GM10847 (cell line): ENCODE results near the gene CHRM3.

Experiments used
- POLR2A ChIP-seq: IDR thresholded peaks from 2 replicates; pipeline ENCODE4 v1.6.1; 2011; ENCODE audit not compliant: insufficient read length; ENCODE audit errors: extremely low read depth

Gene CHRM3

DNA sequence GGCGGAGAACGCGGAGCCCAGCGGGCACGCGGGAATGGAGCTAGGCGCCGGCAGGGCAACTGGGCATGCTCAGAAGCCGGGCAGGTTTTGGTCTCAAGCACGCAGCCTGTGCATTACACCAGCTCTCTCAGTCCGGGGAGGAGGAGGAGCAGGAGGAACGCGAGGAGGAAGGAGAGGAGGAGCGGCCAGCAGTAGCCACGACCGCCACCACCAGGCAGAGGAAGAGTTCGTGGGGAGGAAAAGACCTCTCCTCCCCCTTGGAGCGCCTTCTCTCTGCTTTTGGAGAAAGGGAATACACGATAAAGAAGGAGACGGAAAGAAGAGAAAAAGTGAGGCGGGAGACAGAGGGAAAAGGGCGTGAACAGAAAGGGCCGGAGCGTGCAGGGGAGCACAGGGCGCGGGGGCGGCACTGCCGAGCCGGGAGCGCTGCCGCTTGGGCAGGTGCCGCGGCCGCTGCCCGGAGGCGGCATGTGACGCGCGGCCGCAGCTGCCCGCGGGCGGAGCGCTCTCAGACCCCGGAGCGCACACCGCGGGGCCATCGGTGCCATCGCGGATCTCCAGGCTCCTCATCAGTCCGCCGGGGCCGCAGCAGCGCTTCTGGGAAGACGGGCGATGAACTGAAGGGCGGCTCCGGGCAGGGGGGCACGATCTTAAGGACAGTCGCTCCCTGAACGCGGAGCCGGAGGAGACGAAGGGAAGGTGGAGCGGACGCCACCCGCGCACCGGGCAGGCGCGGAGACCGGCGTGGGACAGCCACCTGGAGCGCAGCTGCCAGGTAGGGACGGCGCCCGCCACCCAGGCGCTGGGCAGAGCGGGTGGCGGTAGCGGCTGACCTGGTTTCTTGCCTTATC, at the start of gene CHRM3:
Gene CHRM3 (plus strand): TSS at position 116 of the 851 bp plus-strand sequence. CDS start 520,884 bp downstream, outside the sequence.
- TF ChIP-seq POLR2A: no peak

DNA sequence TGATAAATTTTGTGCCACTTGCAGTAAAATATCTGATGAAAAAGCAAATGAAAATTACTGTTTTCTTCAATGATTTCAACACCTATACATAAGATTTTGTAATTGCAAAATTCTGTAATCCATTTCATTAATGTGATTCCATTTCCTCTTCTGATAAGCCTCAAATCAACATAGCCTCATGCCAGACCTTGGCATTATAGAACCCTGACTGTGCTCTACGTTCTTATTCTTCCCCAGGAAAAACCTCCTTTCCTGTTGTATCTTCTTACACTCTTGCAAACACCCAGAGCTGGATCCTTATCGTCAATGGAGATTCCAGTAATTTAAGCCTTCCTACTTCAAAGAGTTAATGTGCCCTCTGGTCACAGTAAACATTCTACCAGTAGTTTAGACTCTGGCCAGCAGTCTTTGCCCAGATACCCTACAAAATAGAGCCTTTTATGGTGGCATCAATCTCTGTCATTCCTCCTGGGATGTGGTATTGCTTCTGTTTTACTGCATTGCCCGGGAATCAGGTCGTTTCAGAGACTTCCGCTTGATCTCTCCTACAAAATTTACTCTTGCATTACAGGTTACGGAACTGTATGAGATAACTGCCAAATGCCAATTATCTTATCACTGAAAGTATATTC, 48.5 kb upstream of the CHRM3 start:
- TF ChIP-seq POLR2A: no peak

DNA sequence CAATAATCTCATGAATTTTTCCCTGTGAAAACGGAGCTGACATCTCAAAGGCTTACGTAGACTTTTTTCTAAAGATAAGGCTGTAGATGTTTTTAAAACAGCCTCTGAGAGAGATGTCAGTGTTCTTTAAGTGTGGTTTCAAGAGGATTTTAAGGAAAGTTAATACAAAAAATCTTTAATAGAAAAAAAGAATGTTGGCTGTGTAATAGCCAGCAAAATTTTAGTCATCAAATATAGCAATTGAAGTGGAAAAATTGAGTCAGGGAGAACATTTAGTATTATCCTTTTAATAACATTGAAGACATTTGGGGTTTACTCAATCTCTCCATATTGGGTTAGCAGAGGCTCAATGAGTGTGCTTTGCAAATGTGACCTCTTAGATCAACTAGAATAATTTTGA, 38.6 kb upstream of the CHRM3 start:
- no peak for TF ChIP-seq POLR2A

DNA sequence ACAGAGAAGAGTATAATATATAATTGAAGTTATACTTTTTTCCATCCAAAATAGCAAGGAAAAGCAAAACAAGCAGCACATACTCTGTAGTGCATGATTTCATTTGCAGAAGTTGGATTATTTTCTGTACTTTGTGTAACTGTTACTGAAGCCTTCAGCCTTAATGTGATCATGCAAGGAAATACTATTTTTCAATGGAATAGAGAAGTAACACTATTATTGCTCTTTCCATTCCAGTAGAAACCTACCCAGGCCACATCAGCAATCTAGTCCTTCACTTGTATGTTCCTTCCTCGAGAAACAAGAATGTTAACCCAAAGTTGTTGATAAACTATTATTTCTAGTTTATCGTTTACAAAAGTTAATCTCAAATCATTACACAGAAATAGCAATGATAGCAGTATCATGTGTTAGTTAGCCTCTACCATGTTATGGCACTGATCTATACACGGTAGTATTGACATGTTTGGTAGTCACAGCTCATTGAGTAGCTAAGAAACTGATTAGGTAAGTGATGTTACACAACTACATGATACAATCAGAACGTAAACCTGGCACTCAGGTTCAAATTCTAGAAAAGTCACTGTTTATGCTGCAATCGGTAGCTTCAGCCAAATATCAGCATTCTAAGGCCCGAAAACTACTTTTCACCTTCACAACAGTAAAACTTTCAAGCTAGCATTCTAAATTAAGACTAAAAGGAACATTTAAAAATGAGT, 37.6 kb upstream of the CHRM3 start:
- no peak for TF ChIP-seq POLR2A

DNA sequence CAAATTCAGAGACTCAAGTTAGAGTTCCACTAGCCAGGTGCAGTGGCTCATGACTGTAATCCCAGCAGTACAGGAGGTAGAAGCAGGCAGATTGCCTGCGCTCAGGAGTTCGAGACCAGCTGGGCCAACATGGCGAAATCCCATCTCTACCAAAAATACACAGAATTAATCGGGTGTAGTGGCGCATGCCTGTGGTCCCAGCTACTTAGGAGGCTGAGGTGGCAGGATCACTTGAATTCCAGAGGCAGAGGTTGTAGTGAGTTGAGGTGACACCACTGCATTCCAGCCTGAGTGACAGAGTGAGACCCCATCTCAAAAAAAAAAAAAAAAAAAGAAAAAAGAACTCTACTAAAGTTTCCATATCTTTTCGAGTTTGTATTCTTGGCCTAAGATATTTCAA, 36.7 kb upstream of the CHRM3 start:
- no peak for TF ChIP-seq POLR2A

DNA sequence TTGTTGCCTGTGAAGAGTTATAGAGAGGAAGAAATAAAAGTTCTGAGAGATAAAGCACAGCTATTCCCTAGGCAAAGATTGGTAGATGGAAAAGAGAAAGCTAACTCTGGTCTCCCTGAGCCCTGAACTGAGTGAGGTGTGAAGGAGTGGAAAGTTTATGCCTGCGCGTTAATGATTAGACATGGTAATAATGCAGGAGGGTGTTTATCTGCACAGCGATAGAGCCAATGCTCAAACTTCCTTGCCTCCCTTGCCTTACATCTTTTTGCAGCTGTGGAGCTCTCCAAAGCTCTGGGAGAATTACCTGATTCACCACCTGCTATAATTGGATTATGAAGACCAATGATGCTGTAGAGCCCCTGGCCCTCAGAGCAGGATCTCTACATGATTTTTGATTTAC, 32.8 kb upstream of the CHRM3 start:
- no peak for TF ChIP-seq POLR2A

DNA sequence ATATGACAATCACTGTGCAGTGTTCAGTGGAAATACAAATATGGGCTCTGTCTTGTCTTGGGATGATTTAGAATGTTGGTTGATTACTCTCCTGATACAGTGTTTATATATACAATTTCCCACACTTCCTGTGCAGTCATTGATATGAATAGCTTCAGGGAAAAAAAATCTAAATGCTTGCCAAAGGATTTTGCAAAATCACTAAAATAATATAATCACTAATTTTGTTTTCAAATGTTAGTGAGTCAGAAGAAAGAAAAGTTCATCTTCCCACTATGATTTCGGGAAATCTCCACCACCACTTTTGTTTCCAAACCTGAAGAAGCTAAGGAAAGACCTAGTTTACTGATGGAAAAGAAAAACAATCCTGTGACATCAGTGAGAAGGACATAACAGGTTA, 32.1 kb upstream of the CHRM3 start:
- TF ChIP-seq POLR2A: no peak

DNA sequence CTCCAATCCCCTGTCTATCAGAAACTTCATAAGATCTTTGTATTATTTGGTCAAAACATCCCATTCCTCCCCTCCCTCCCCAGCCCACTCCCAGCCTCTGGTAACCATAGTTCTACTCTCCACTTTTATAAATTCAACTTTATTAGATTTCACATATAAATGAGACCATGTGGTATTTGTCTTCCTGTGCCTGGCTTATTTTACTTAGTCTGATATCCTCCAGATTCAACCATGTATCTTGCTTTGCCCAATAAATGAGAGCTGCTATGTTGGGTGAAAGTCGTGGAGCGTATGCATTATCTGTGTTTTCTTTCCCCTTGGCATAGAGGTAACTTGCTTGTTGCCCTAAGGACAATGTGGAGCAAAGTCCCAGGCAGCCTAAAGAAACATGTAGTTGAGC, 28.5 kb upstream of the CHRM3 start:
- TF ChIP-seq POLR2A: no peak

DNA sequence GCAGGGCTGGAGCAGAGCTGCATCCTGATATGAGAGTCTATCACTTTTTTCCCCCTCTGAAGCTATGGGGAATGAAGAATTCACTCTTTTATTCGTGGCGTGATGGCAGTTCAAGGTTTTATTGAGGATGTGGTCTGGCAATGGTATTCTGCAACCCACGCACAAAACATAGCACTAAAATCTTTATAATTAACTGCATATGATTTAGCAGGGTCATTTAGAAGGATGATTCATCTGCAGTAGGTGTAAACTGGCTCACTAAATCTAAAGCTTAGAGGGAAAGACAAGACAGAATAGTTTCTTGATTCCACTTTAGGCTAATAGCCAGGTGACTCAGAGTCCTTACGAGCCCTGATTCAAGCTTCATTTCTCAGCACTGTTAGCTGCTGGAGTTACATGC, 25.0 kb upstream of the CHRM3 start:
- TF ChIP-seq POLR2A: no peak

DNA sequence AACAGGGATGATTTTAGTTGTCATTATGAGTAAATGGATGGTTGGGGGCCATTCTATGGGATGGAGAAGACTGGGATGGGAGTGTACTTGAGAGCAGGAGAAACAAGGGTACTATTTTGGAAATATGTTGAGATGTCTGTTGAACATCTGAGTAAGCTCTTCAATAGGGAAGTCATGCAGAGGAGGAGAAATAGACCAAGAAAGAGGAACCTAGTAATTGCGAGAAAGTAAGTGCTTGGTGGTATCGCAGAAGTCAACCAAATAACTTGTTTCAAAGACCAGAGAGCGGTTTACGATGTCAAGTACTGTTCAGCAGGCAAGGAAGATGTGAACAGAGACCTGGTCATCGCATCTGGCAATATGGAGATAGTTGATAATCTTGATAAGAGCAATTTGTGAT, 22.4 kb upstream of the CHRM3 start:
- no peak for TF ChIP-seq POLR2A

DNA sequence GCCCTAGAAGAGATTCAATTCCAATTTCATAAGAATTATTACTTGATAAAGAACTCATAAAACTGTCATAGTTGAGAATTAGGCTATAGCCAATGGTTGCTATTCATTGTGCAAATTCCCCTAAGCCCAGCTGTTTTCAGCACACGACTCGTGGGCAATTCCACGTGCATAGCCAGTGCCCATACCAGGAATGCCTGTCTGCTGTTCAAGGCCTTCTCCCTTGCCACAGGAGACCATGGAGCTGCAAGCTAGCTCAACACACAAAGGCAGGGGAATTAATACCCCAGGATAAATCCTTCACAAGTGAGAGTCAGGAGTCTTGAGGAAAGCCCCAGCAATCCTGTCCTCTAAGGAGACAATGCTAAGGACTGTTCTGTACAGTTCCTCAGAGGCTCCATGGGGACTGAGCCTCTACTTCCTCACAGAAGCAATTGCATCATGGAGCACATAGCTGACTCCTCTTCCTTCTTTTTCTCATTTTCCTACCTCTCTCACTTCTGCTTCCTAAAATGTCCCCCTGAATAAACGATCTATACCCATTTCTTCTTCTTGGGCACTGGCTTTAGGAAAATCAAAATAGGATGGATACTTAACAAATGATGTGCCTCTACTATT, 19.1 kb upstream of the CHRM3 start:
- no peak for TF ChIP-seq POLR2A

DNA sequence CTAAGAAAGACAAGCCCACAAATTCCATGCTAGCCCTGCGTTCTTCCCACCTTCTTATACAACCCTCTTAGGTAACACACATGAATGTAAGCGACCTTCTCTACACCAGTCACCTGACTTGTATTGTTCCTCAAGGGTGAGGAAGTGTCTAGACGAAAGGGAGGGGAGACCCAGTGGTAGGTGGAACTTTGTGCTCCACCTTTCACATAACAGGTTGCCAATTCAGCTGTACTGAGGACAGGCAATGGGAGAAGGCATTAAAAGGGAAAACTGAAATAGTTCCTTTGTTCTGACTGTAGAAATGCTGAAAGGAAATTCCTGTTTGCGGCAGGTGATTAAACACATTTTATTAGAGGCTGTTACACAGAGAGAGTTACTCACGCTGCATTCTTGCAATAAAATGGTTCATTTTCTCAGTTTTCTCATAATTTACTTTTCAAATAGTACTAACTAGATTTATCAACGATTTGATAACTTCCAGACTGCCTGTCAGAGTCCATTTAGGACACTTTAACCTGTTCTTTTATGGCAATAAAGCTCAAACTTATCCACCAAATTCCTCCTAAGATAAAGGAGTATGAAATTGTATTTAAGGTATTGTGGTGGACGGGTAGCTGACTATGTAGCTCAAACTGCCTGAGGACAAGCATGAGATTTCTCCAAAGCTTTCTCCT, 17.8 kb upstream of the CHRM3 start:
- no peak for TF ChIP-seq POLR2A

DNA sequence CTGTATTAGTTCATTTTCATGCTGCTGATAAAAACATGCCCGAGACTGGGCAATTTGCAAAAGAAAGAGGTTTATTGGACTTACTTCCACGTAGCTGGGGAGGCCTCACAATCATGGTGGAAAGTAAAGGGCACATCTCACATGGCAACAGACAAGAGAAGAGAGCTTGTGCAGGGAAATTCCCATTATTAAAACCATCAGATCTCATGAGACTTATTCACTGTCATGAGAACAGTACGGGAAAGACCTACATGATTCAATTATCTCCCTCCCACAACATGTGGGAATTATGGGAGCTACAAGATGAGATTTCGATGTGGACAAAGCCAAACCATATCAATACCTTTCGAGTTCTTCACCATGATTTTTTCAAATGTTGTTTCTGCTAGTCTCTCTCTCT, 3.7 kb upstream of the CHRM3 start:
- TF ChIP-seq POLR2A: no peak

DNA sequence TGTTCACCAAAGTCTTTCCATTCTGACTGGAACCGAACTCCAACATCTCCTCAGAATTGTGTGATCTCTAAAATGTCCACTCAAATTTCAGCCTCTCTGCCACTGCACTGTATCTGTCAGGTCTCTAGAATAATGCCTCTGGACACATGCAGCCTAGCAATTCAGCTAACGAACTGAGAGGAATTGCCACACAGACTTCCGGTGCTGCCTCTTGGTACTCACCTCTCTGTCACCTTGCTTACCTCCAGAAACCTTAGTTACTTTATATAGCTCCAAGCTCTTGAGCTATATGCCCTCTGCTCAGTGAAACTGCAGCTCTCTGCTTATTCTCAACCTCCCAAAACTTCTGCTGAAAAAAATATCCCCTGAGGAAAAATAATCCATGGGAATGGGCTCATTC, 2.7 kb upstream of the CHRM3 start:
- no peak for TF ChIP-seq POLR2A

DNA sequence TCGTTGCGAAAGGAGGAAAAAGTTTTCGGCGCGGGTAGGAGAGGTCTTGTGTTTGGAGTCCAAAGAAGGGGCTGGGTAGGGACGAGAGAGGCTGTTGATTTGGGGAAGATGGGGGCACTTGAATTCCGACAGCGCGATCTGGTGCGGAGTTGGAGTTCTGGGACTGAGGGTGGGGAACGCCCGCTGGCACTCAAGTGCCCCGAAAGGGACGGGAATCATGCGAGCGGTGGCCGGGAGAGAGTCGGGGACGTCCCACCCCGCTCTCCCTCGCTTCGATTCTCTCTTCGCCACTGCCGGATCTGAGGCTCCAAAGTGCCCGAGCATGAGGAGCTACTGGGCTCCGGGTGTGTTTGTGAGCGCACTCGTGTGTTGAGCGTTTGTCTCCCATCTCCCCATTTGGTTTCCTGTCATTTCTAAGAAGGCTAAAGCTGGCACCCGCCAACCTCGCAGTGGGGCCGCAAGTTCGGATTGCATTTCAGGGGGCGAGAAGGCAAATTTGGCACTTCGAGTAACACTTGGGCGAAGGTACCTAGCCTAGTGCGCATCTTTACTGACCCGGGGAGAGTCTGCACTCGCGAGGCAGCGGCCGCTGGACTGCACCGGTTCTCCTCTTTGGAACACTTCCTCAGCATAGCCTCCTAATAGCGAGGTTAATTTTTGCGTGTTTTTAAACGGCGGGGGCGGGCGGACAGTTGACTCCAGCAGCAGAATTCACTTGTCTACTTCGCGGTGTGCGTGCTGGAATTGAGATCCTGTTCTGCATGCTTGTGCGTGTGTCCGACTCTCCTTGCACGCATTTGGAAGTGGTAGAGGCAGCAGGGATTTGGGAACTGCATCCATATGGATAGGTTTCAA, 1.2 kb downstream of the CHRM3 start:
- TF ChIP-seq POLR2A: no peak

DNA sequence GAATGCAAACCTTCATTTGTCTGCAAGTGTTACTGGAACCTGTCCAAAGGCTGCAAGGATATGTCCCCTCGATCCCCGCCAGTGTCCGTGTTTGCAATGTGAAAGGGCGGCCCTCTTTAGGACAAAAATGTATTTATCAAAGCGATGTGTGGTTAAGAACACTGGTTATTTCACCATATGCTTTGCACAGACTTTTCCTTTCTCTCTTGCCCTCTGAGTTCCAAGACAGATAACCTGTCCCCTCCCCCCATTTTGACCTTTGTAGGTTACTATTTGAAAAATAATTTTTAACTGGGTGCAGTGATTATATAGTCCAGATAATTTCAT, 1.8 kb downstream of the CHRM3 start:
- TF ChIP-seq POLR2A: no peak
